Peyer's patch (tissue), 4 donors: ENCODE results near the gene MMP21.

ENCODE experiments used
- CTCF ChIP-seq, 6 experiments: fragments of 450-650 bp in 4 of 6; fragments of 200-600 bp in 2 of 6; sonication (generic) in 1 of 6; IDR thresholded peaks; one replicate each; pipeline ENCODE4 v1.5.1; 2017 to 2019; ENCODE audit warnings: antibody characterized with exemption in 6 of 6, mild to moderate bottlenecking in 3 of 6, moderate library complexity in 1 of 6
- POLR2A ChIP-seq, 2 donors: fragments of 450-650 bp; IDR thresholded peaks; one replicate each; pipeline ENCODE4 v1.5.1; 2017; ENCODE audit warnings: antibody characterized with exemption in 2 of 2, mild to moderate bottlenecking in 2 of 2, moderate library complexity in 2 of 2

- no peak for TF ChIP-seq POLR2A (IDR thresholded peaks at IDR 0.05)
- TF ChIP-seq CTCF (IDR thresholded peaks at IDR 0.05): no peak
Measured at GRCh38 chr10:125812128-125812750, 36.6 kb upstream of the MMP21 start.
